ENCODE measurements around the gene CTSW. TPM values are rescaled to one million over a fixed set of nuclear protein-coding genes. Genes with fewer than 3 reads are reported as not detected.
"Not testable (repeated sequence)": the region's sequence is repeated elsewhere in the genome, so short reads cannot be mapped to it uniquely, and the experiment has no call there.

The CTSW gene
- total and polyA plus RNA-seq, 4 donors = 2.9 to 8.7 (median 3.8) TPM

DNA sequence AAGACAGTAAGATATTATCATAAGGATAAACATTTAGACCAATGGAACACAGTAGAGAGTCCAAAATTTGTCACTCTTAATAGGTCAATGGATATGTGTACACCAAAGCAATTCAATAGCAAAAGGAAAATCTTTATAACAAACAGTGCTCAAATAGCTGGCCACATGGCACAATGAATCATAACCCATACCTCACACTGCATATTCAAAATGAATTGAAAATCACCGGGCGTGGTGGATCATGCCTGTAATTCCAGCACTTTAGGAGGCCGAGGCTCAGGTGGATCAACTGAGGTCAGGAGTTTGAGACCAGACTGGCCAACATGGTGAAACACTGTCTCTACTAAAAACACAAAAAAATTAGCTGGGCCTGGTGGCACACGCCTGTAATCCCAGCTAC, 37.5 kb upstream of the CTSW start:
- DNase-seq = no peak
- no peak overlapping the region for H3K4me3 ChIP-seq
- no peaks in the 10 kb centered on the region for H3K36me3 ChIP-seq (ENCODE audit: control insufficient read depth in 4 of 4, insufficient read depth in 4 of 4, low read length in 4 of 4)
- no peaks in the 10 kb centered on the region for H3K27me3 ChIP-seq (ENCODE audit: control insufficient read depth in 3 of 3, insufficient read depth in 3 of 3, low read length in 2 of 3)
- 95 to 98% methylated on average over 4 of the region's 4 CpGs for WGBS, 2 donors
- no peak overlapping the region for H3K27ac ChIP-seq (ENCODE audit: low read depth in 1 of 2, low read length in 1 of 2)
- ATAC-seq (ENCODE audit: insufficient read depth, low FRiP score) = no peak
- H3K9me3 ChIP-seq (ENCODE audit: control insufficient read depth in 4 of 4, insufficient read depth in 3 of 4, low read length in 3 of 4) = no peaks in the 10 kb centered on the region
- TF ChIP-seq, protein P1, sequence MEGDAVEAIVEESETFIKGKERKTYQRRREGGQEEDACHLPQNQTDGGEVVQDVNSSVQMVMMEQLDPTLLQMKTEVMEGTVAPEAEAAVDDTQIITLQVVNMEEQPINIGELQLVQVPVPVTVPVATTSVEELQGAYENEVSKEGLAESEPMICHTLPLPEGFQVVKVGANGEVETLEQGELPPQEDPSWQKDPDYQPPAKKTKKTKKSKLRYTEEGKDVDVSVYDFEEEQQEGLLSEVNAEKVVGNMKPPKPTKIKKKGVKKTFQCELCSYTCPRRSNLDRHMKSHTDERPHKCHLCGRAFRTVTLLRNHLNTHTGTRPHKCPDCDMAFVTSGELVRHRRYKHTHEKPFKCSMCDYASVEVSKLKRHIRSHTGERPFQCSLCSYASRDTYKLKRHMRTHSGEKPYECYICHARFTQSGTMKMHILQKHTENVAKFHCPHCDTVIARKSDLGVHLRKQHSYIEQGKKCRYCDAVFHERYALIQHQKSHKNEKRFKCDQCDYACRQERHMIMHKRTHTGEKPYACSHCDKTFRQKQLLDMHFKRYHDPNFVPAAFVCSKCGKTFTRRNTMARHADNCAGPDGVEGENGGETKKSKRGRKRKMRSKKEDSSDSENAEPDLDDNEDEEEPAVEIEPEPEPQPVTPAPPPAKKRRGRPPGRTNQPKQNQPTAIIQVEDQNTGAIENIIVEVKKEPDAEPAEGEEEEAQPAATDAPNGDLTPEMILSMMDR (IDR thresholded peaks at IDR 0.05; ENCODE audit: control extremely low read depth, extremely low read depth) = no peak
- no peaks in the 10 kb centered on the region for H3K4me1 ChIP-seq (ENCODE audit: control insufficient read depth in 5 of 5, insufficient read depth in 5 of 5, low read length in 5 of 5)
- no peak overlapping the region for H3K9ac ChIP-seq (ENCODE audit: insufficient read depth in 1 of 2, low read length in 2 of 2)

DNA sequence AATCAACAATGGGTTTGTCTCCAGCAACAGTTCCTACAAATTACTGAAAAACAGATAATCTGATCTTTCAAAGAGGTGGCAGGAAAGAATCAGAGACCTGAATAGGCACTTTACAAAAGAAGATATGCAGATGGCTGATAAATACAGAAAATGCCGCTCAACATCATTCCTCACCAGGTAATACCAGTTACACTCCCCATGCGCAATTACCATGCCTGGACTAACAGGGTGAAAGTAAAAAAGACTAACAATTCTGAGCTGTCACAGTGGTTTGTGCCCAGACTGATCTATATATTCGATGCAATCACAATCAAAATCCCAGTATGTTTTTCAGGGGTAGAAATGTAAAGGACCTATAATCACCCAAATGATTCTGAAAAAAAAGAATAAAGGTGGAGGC, 35.8 kb upstream of the CTSW start:
- Histone ChIP-seq H3K36me3 (ENCODE audit: control insufficient read depth in 4 of 4, insufficient read depth in 4 of 4, low read length in 4 of 4) (no peaks in the 10 kb centered on the region), H3K4me3 (no peak overlapping the region), H3K4me1 (ENCODE audit: control insufficient read depth in 5 of 5, insufficient read depth in 5 of 5, low read length in 5 of 5) (no peaks in the 10 kb centered on the region), H3K27me3 (ENCODE audit: control insufficient read depth in 3 of 3, insufficient read depth in 3 of 3, low read length in 2 of 3) (no peaks in the 10 kb centered on the region), H3K27ac (ENCODE audit: low read depth in 1 of 2, low read length in 1 of 2) (no peak overlapping the region), H3K9me3 (ENCODE audit: control insufficient read depth in 4 of 4, insufficient read depth in 3 of 4, low read length in 3 of 4) (no peaks in the 10 kb centered on the region), H3K9ac (ENCODE audit: insufficient read depth in 1 of 2, low read length in 2 of 2) (no peak overlapping the region)
- DNase-seq (no peak), ATAC-seq (ENCODE audit: insufficient read depth, low FRiP score) (no peak)
- TF ChIP-seq, protein P1 (IDR thresholded peaks at IDR 0.05; ENCODE audit: control extremely low read depth, extremely low read depth) = no peak
- WGBS, 2 donors = 95 to 96% methylated on average over 3 of the region's 3 CpGs

DNA sequence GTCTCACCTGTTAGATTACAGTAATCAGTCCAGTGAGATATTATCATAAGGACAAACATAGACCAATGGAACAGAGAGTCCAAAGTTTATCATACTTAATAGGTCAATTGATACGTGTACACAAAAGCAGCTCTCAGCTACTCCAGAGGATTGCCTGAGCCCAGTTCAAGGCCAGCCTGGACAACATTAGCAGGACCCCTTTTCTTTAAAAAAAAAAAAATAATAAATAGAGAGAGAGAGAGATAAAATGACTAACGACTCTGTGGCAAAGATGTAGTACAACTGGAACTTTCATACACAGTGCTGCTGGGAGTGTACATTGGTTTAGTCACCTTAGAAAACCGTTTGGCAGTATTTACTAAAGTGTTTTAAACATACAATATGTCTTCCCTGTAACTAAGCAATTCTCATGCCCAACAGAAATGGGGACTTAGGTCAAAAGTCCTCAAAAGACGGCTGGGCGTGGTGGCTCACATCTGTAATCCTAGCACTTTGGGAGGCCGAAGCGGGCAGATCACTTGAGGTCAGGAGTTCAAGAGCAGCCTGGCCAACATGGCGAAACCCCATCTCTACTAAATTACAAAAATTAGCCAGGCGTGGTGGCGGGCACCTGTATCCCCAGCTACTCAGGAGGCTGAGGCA, 35.3 kb upstream of the CTSW start:
- 86 to 90% methylated on average over 10 of the region's 10 CpGs for WGBS, 2 donors
- TF ChIP-seq, protein P1 (IDR thresholded peaks at IDR 0.05; ENCODE audit: control extremely low read depth, extremely low read depth) = no peak
- Histone ChIP-seq H3K4me3 (no peak overlapping the region), H3K9me3 (ENCODE audit: control insufficient read depth in 4 of 4, insufficient read depth in 3 of 4, low read length in 3 of 4) (no peaks in the 10 kb centered on the region), H3K27me3 (ENCODE audit: control insufficient read depth in 3 of 3, insufficient read depth in 3 of 3, low read length in 2 of 3) (no peaks in the 10 kb centered on the region), H3K36me3 (ENCODE audit: control insufficient read depth in 4 of 4, insufficient read depth in 4 of 4, low read length in 4 of 4) (no peaks in the 10 kb centered on the region), H3K27ac (ENCODE audit: low read depth in 1 of 2, low read length in 1 of 2) (no peak overlapping the region), H3K9ac (ENCODE audit: insufficient read depth in 1 of 2, low read length in 2 of 2) (no peak overlapping the region), H3K4me1 (ENCODE audit: control insufficient read depth in 5 of 5, insufficient read depth in 5 of 5, low read length in 5 of 5) (no peaks in the 10 kb centered on the region)
- no peak for ATAC-seq (ENCODE audit: insufficient read depth, low FRiP score)
- DNase-seq = no peak

DNA sequence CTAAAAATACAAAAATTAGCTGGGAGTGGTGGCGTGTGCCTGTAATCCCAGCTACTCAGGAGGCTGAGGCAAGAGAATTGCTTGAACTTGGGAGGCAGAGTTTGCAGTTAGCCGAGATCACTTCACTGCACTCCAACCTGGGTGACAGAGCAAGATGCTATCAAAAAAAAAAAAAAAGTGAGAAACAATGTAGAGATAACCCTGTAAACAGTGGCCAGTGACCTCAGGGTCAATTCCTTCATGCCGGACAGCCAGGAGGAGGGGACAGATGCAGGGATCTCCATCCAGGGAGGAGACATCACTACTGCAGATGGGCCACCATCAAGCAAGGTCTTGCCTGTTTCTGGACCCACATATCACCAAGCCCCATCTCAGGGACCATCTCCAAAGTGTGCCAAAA, 31.9 kb upstream of the CTSW start:
- 74 to 77% methylated on average over 3 of the region's 3 CpGs for WGBS, 2 donors
- Histone ChIP-seq H3K27me3 (ENCODE audit: control insufficient read depth in 3 of 3, insufficient read depth in 3 of 3, low read length in 2 of 3) (no peaks in the 10 kb centered on the region), H3K9me3 (ENCODE audit: control insufficient read depth in 4 of 4, insufficient read depth in 3 of 4, low read length in 3 of 4) (peaks cover 0 to 6% (median 2%) of the 10 kb centered on the region in 4 donors), H3K4me3 (no peak overlapping the region), H3K36me3 (ENCODE audit: control insufficient read depth in 4 of 4, insufficient read depth in 4 of 4, low read length in 4 of 4) (peaks cover 0 to 18% (median 2%) of the 10 kb centered on the region in 4 donors), H3K27ac (ENCODE audit: low read depth in 1 of 2, low read length in 1 of 2) (no peak overlapping the region), H3K9ac (ENCODE audit: insufficient read depth in 1 of 2, low read length in 2 of 2) (no peak overlapping the region), H3K4me1 (ENCODE audit: control insufficient read depth in 5 of 5, insufficient read depth in 5 of 5, low read length in 5 of 5) (no peaks in the 10 kb centered on the region)
- TF ChIP-seq, protein P1 (IDR thresholded peaks at IDR 0.05; ENCODE audit: control extremely low read depth, extremely low read depth) = no peak
- no peak for DNase-seq
- no peak for ATAC-seq (ENCODE audit: insufficient read depth, low FRiP score)

DNA sequence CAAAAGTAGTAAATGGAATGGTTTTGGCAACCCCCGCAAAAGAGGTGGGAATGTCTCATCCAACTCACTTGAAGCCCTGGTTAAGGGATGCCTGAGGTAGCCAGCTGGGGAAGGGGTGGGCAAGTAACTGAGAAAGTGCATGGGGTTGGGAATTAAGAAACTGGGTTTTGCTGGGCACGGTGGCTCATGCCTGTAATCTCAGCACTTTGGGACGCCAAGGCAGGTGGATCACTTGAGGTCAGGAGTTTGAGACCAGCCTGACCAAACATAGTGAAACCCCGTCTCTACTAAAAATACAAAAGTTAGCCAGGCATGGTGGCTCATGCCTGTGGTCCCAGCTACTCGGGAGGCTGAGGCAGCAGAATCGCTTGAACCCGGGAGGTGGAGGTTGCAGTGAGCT, 30.9 kb upstream of the CTSW start:
- not testable (repeated sequence) for ATAC-seq (ENCODE audit: insufficient read depth, low FRiP score); H3K27me3 ChIP-seq (ENCODE audit: control insufficient read depth in 3 of 3, insufficient read depth in 3 of 3, low read length in 2 of 3); H3K9ac ChIP-seq (ENCODE audit: insufficient read depth in 1 of 2, low read length in 2 of 2); H3K4me3 ChIP-seq; H3K4me1 ChIP-seq (ENCODE audit: control insufficient read depth in 5 of 5, insufficient read depth in 5 of 5, low read length in 5 of 5); H3K9me3 ChIP-seq (ENCODE audit: control insufficient read depth in 4 of 4, insufficient read depth in 3 of 4, low read length in 3 of 4); H3K27ac ChIP-seq (ENCODE audit: low read depth in 1 of 2, low read length in 1 of 2)
- DNase-seq = peak in 1 of 3 donors; percentile 10
- 63 to 66% methylated on average over 7 of the region's 7 CpGs for WGBS, 2 donors
- H3K36me3 ChIP-seq (ENCODE audit: control insufficient read depth in 4 of 4, insufficient read depth in 4 of 4, low read length in 4 of 4) = peaks cover 4 to 28% (median 6%) of the 10 kb centered on the region in 4 donors
